HG02642 (cell line): ENCODE results near the gene ELMO3.

ENCODE experiments used
- ATAC-seq: cut with Tn5 transposase; IDR thresholded peaks from one replicate; pipeline ENCODE4 v1.9.1; 2021; ENCODE audit warnings: mild to moderate bottlenecking; ENCODE audit not compliant: unreplicated experiment, poor library complexity

Gene ELMO3

GRCh38 chr16:67235816-67236562 lies 37.1 kb downstream of the ELMO3 start:
- no peak for ATAC-seq

- no peak for ATAC-seq
Observed at GRCh38 chr16:67236563-67237395, 37.8 kb downstream of the ELMO3 start.

DNA sequence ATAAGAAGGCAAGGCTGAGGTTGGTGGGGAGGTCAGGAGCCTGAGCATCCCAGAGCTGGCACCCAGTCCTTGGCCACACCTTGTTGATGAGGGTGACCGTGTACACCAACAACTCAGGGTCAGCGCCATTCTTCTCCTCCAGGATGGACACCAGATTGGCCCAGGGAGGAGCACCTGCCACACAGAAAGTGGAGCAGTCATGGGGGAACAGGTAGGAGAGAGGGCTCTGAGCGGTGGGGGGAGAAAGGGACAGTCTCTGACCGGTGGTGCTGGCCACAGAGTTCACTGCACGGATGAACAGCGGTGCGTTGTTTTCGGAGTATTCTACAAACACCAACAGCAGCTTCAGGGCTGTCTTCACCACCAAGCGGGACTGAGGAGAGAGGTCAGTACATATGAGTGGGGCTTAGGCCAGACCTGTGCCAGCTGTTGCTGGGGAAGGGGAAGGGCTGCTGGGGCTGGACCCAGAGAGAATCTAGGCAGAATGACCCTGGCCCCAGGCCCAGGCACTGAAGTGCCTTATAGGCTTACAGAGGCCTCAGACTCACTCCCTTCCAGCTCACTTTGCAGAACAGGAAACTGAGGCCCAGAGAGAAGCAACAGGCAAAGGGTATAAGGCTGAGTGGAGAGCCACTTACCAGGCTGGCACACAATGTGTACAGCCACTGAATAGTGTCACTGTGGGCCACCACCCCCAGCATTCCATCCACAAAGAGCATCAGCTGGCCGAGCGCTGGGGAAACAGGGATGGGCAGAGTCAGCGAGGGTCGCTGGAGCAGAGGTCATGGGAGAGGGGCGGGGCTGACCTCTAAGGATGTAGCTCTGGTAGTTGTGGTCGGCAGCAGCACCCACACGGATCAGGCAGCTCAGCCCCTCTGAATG lies 38.7 kb downstream of the ELMO3 start:
- ATAC-seq, result no peak

DNA sequence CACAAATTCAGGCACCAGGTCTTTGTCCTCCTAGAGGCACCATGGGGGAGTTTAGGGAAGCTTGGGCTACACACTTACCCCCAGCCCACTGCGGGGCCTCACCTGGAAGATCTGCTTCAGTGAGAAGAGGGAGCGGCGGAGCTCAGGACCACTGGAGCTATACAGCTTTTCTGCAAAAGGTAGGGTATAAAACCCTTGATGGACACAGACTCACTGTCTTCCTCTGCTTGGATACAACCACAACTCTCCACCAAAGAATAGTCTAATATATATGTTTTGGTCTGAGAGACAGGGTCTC lies 39.3 kb downstream of the ELMO3 start:
- ATAC-seq, result no peak

- ATAC-seq, result no peak
Observed at GRCh38 chr16:67238806-67239470, 40.0 kb downstream of the ELMO3 start.

- no peak for ATAC-seq
Observed at GRCh38 chr16:67240506-67240905, 41.6 kb downstream of the ELMO3 start.

- no peak for ATAC-seq
Observed at GRCh38 chr16:67241008-67241900, 42.3 kb downstream of the ELMO3 start.

- ATAC-seq, result no peak
Observed at GRCh38 chr16:67242138-67242730, 43.3 kb downstream of the ELMO3 start.

- ATAC-seq, result no peak
Observed at GRCh38 chr16:67243481-67243880, 44.5 kb downstream of the ELMO3 start.

- peak; percentile 48 for ATAC-seq
Observed at GRCh38 chr16:67244387-67245185, 45.7 kb downstream of the ELMO3 start.

- ATAC-seq, result no peak
Observed at GRCh38 chr16:67245186-67245585, 46.3 kb downstream of the ELMO3 start.

- no peak for ATAC-seq
Observed at GRCh38 chr16:67245674-67246080, 46.7 kb downstream of the ELMO3 start.

- ATAC-seq, result peak; percentile 25
Observed at GRCh38 chr16:67246081-67246755, 47.3 kb downstream of the ELMO3 start.

- peak; percentile 28 for ATAC-seq
Observed at GRCh38 chr16:67246756-67247191, 47.8 kb downstream of the ELMO3 start.

DNA sequence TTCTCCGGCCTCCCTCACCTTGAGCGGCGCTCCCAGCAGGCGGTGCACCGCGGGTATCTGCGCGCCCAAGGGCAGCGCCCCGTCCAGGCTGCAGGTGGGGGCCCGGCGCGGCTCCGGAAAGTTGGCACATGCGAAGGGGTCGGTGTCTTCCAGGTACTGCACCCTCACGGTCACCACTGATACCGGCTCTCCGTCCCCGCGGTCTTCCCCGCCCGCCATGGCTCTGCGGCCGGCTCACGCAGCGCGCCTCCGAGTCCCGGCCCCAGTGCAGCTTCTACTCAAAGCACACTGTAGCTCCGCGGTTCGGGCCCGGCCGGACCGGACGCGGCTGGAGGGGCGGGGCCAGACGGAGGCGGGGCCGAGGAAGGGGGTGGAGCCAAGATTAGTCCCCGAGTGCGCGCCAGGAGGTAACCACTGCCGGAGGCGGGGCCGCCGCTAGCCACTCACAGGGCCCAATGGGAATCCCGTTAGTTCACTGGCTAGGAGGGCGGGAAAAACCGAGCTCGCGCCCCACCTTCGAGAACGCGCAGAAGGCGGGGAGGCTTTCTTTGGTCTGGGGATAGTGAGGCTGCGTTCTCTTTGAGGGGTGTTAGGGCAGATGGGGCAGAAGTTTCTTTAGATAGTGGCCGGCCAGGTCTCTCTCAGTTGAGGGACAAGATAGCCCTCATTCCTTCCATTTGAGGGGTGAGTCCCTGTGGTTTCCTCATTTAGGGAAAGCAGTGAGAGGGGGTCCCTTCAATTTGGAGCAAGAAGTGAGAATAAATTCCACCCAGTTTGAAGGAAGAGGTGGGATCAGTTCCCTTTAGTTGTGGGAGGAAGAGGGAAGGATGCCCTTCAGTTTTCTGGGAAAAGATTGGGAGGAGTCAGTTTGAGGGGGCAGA lies 48.5 kb downstream of the ELMO3 start, which contains the start of gene FHOD1:
TSS of gene FHOD1 (minus strand) at position 290 of the 881 bp plus-strand sequence. CDS start at position 219, 71 bp downstream.
- ATAC-seq, result peak; percentile 50

DNA sequence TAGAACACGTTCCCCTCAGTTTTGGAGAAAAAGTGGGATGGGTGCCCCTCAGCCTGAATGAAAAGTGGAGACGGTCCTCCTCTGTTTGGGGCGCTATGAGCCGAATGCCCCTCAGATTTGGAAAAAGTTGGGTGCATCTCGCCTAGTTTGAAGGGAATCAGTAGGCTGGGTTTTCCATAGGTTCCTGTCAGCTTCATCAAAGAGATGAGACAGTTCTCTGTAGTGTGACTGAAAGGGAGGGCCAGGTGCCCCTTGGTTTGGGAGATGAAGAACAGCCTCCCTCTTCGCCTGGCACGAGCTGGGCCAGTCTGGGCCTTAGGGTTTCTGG lies 49.1 kb downstream of the ELMO3 start:
- no peak for ATAC-seq
